CD4-positive, alpha-beta T cell treated with Interleukin-17A for 1 hour (primary cell): ENCODE data around the gene FARP1.

Experiments
- DNase-seq: peaks from one replicate; pipeline ENCODE4 v3.0.0-alpha.2; 2020

FARP1 gene

GRCh38 chr13:98313023-98313921, 170.4 kb downstream of the FARP1 start:
- no peak for DNase-seq

- no peak for DNase-seq
Observed at GRCh38 chr13:98313922-98314292, 171.0 kb downstream of the FARP1 start.

- no peak for DNase-seq
Observed at GRCh38 chr13:98315466-98315865, 172.6 kb downstream of the FARP1 start.

- DNase-seq: no peak
Observed at GRCh38 chr13:98315902-98316301, 173.0 kb downstream of the FARP1 start.

- no peak for DNase-seq
Observed at GRCh38 chr13:98317573-98318171, 174.8 kb downstream of the FARP1 start.

- DNase-seq: no peak
Observed at GRCh38 chr13:98318263-98318878, 175.5 kb downstream of the FARP1 start.

GRCh38 chr13:98320561-98321105, 177.7 kb downstream of the FARP1 start:
- no peak for DNase-seq

- no peak for DNase-seq
Observed at GRCh38 chr13:98321395-98321794, 178.5 kb downstream of the FARP1 start.

- DNase-seq: no peak
Observed at GRCh38 chr13:98322091-98322718, 179.3 kb downstream of the FARP1 start.

- DNase-seq: no peak
Observed at GRCh38 chr13:98324105-98324504, 181.2 kb downstream of the FARP1 start.

- DNase-seq: no peak
Observed at GRCh38 chr13:98325724-98326123, 182.8 kb downstream of the FARP1 start.

GRCh38 chr13:98326291-98326690, 183.4 kb downstream of the FARP1 start:
- no peak for DNase-seq

- DNase-seq: no peak
Observed at GRCh38 chr13:98327371-98328270, 184.7 kb downstream of the FARP1 start.

GRCh38 chr13:98328511-98328910, 185.6 kb downstream of the FARP1 start:
- DNase-seq: no peak

- DNase-seq: no peak
Observed at GRCh38 chr13:98332222-98332621, 189.3 kb downstream of the FARP1 start.

- DNase-seq: no peak
Observed at GRCh38 chr13:98332691-98333090, 189.8 kb downstream of the FARP1 start.

GRCh38 chr13:98333486-98333885, 190.6 kb downstream of the FARP1 start:
- DNase-seq: no peak

- no peak for DNase-seq
Observed at GRCh38 chr13:98334620-98335205, 191.8 kb downstream of the FARP1 start.

GRCh38 chr13:98335721-98336120, 192.8 kb downstream of the FARP1 start:
- no peak for DNase-seq

GRCh38 chr13:98338310-98338709, 195.4 kb downstream of the FARP1 start:
- no peak for DNase-seq

GRCh38 chr13:98339684-98340425, 197.0 kb downstream of the FARP1 start:
- DNase-seq: no peak
